ENCODE data around the gene ALCAM. TPM values are rescaled to one million over a fixed set of nuclear protein-coding genes. Genes with fewer than 3 reads are reported as not detected.

The ALCAM gene
- total RNA-seq, 1 donor from 2014 or later = 15.2 TPM

GRCh38 chr3:105351821-105352220, 14.9 kb upstream of the ALCAM start:
- no peak overlapping the region for H3K27ac ChIP-seq
- no peak overlapping the region for H3K4me3 ChIP-seq
- no peaks in the 10 kb centered on the region for H3K36me3 ChIP-seq
- H3K9me3 ChIP-seq = no peaks in the 10 kb centered on the region
- TF ChIP-seq POLR2A (IDR thresholded peaks at IDR 0.05) (no peak), CTCF (IDR thresholded peaks at IDR 0.05) (no peak), POLR2AphosphoS5 (IDR thresholded peaks at IDR 0.05; ENCODE audit: insufficient read depth in 1 of 2, low read depth in 1 of 2) (no peak)
- intact Hi-C loops (cut with DNase I) = no loop called here
- H3K27me3 ChIP-seq = no peaks in the 10 kb centered on the region
- no peak for DNase-seq (ENCODE audit: extremely low spot score in 2 of 2)
- H3K4me1 ChIP-seq = peaks cover 7% of the 10 kb centered on the region

- H3K4me1 ChIP-seq = peaks cover 7% of the 10 kb centered on the region
- no peaks in the 10 kb centered on the region for H3K9me3 ChIP-seq
- DNase-seq (ENCODE audit: extremely low spot score in 2 of 2) = no peak
- H3K27ac ChIP-seq = no peak overlapping the region
- no peaks in the 10 kb centered on the region for H3K36me3 ChIP-seq
- no peaks in the 10 kb centered on the region for H3K27me3 ChIP-seq
- TF ChIP-seq CTCF (IDR thresholded peaks at IDR 0.05) = no peak
- no peak for TF ChIP-seq POLR2AphosphoS5 (IDR thresholded peaks at IDR 0.05; ENCODE audit: insufficient read depth in 1 of 2, low read depth in 1 of 2)
- TF ChIP-seq POLR2A (IDR thresholded peaks at IDR 0.05) = no peak
- intact Hi-C loops (cut with DNase I) = no loop called here
- no peak overlapping the region for H3K4me3 ChIP-seq
Measured at GRCh38 chr3:105352976-105353375, 13.7 kb upstream of the ALCAM start.

- H3K9me3 ChIP-seq = no peaks in the 10 kb centered on the region
- peak overlapping the region in 1 of 2 donors; percentile 18 for H3K4me3 ChIP-seq
- TF ChIP-seq CTCF (IDR thresholded peaks at IDR 0.05) (no peak), POLR2AphosphoS5 (IDR thresholded peaks at IDR 0.05; ENCODE audit: insufficient read depth in 1 of 2, low read depth in 1 of 2) (no peak), POLR2A (IDR thresholded peaks at IDR 0.05) (no peak)
- DNase-seq (ENCODE audit: extremely low spot score in 2 of 2) = no peak
- no peaks in the 10 kb centered on the region for H3K36me3 ChIP-seq
- H3K27me3 ChIP-seq = no peaks in the 10 kb centered on the region
- peaks cover 7% of the 10 kb centered on the region for H3K4me1 ChIP-seq
- intact Hi-C loops (cut with DNase I) = no loop called here
- no peak overlapping the region for H3K27ac ChIP-seq
Measured at GRCh38 chr3:105353485-105354161, 13.1 kb upstream of the ALCAM start.

- Histone ChIP-seq H3K27me3 (no peaks in the 10 kb centered on the region), H3K4me3 (no peak overlapping the region), H3K27ac (no peak overlapping the region), H3K4me1 (peaks cover 7% of the 10 kb centered on the region), H3K36me3 (no peaks in the 10 kb centered on the region), H3K9me3 (no peaks in the 10 kb centered on the region)
- DNase-seq (ENCODE audit: extremely low spot score in 2 of 2) = no peak
- TF ChIP-seq POLR2A (IDR thresholded peaks at IDR 0.05) (no peak), POLR2AphosphoS5 (IDR thresholded peaks at IDR 0.05; ENCODE audit: insufficient read depth in 1 of 2, low read depth in 1 of 2) (no peak), CTCF (IDR thresholded peaks at IDR 0.05) (no peak)
- intact Hi-C loops (cut with DNase I) = no loop called here
Measured at GRCh38 chr3:105354429-105354828, 12.3 kb upstream of the ALCAM start.

GRCh38 chr3:105355408-105356061, 11.2 kb upstream of the ALCAM start:
- peaks cover 7% of the 10 kb centered on the region for H3K4me1 ChIP-seq
- intact Hi-C loops (cut with DNase I) = no loop called here
- no peaks in the 10 kb centered on the region for H3K9me3 ChIP-seq
- no peak overlapping the region for H3K4me3 ChIP-seq
- no peaks in the 10 kb centered on the region for H3K36me3 ChIP-seq
- TF ChIP-seq CTCF (IDR thresholded peaks at IDR 0.05) (no peak), POLR2AphosphoS5 (IDR thresholded peaks at IDR 0.05; ENCODE audit: insufficient read depth in 1 of 2, low read depth in 1 of 2) (no peak), POLR2A (IDR thresholded peaks at IDR 0.05) (no peak)
- no peak for DNase-seq (ENCODE audit: extremely low spot score in 2 of 2)
- no peaks in the 10 kb centered on the region for H3K27me3 ChIP-seq
- no peak overlapping the region for H3K27ac ChIP-seq
